ENCODE measurements around the gene AHI1.

Gene AHI1

GRCh38 chr6:135385299-135385698 is 112.2 kb downstream of the AHI1 start:
- Histone ChIP-seq H3K4me3 (ENCODE audit: low read depth, low read length) (no peak overlapping the region), H3K36me3 (ENCODE audit: control insufficient read depth in 2 of 2, insufficient read depth in 1 of 2, low read length in 2 of 2) (no peaks in the 10 kb centered on the region), H3K27ac (ENCODE audit: extremely low read depth, low read depth, low read length) (no peak overlapping the region), H3K4me1 (ENCODE audit: control insufficient read depth, insufficient read depth, low read length) (no peaks in the 10 kb centered on the region), H3K9me3 (ENCODE audit: control insufficient read depth, insufficient read depth, low read depth, low read length) (no peaks in the 10 kb centered on the region)
- POLR2A ChIA-PET: no interaction called here
- CTCF ChIA-PET: interaction anchor here (0.7 kb wide), 1 partner anchor 523 kb away, joined by 3 read pairs; no protein-coding TSS in a partner anchor
- TF ChIP-seq ZSCAN5A (tag by site-specific recombination; IDR thresholded peaks at IDR 0.05) (no peak), ZEB2 (tag by site-specific recombination; IDR thresholded peaks at IDR 0.05) (no peak), PBX3 (CRISPR knock-in tag; IDR thresholded peaks at IDR 0.05) (no peak), ZNF776 (tag by site-specific recombination; IDR thresholded peaks at IDR 0.05; ENCODE audit: borderline replicate concordance) (no peak), ZNF785 (tag by site-specific recombination; IDR thresholded peaks at IDR 0.05) (no peak), ZNF530 (tag by site-specific recombination; IDR thresholded peaks at IDR 0.05; ENCODE audit: low read depth) (no peak), ZNF677 (tag by site-specific recombination; IDR thresholded peaks at IDR 0.05) (no peak), SETDB1 (IDR thresholded peaks at IDR 0.05; ENCODE audit: insufficient read length, low read length) (no peak), SP7 (tag by site-specific recombination; IDR thresholded peaks at IDR 0.05) (no peak), ZNF394 (tag by site-specific recombination; IDR thresholded peaks at IDR 0.05; ENCODE audit: borderline replicate concordance) (no peak), HIC1 (tag by site-specific recombination; IDR thresholded peaks at IDR 0.05) (no peak), ZNF121 (tag by site-specific recombination; IDR thresholded peaks at IDR 0.05) (no peak), ZNF704 (tag by site-specific recombination; IDR thresholded peaks at IDR 0.05) (no peak), ZNF248 (tag by site-specific recombination; IDR thresholded peaks at IDR 0.05) (no peak), TSHZ1 (tag by site-specific recombination; IDR thresholded peaks at IDR 0.05; ENCODE audit: borderline replicate concordance) (no peak), ZNF513 (tag by site-specific recombination; IDR thresholded peaks at IDR 0.05) (no peak), ZBTB10 (tag by site-specific recombination; IDR thresholded peaks at IDR 0.05) (no peak)

Data from HEK293 (cell line).